Measurements from ENCODE around the gene ITPRIP.

Gene ITPRIP

GRCh38 chr10:104279550-104280259 is 58.6 kb downstream of the ITPRIP start:
- no peak for DNase-seq (ENCODE audit: low read depth)

- DNase-seq (ENCODE audit: low read depth): no peak
These were observed 60.5 kb downstream of the ITPRIP start for GRCh38 chr10:104277785-104278184.

GRCh38 chr10:104276192-104276591 is 62.1 kb downstream of the ITPRIP start:
- no peak for DNase-seq (ENCODE audit: low read depth)

- no peak for DNase-seq (ENCODE audit: low read depth)
These were observed 63.2 kb downstream of the ITPRIP start for GRCh38 chr10:104274762-104275721.

- DNase-seq (ENCODE audit: low read depth): peak; percentile 78
These were observed 64.2 kb downstream of the ITPRIP start for GRCh38 chr10:104273899-104274575.

GRCh38 chr10:104273286-104273685 is 65.0 kb downstream of the ITPRIP start:
- DNase-seq (ENCODE audit: low read depth): peak; percentile 51

GRCh38 chr10:104268713-104269645 is 69.3 kb downstream of the ITPRIP start, which contains the start of gene GSTO2:
Gene GSTO2 (plus strand): TSS chr10:104269184. CDS start chr10:104274916, 5,732 bp downstream.
- peak; percentile 99 for DNase-seq (ENCODE audit: low read depth)

- peak; percentile 33 for DNase-seq (ENCODE audit: low read depth)
These were observed 69.9 kb downstream of the ITPRIP start for GRCh38 chr10:104268405-104268712.

- DNase-seq (ENCODE audit: low read depth): no peak
These were observed 70.4 kb downstream of the ITPRIP start for GRCh38 chr10:104267721-104268404.

GRCh38 chr10:104264783-104265182 is 73.5 kb downstream of the ITPRIP start:
- DNase-seq (ENCODE audit: low read depth): no peak

GRCh38 chr10:104262055-104262454 is 76.2 kb downstream of the ITPRIP start:
- DNase-seq (ENCODE audit: low read depth): no peak

- DNase-seq (ENCODE audit: low read depth): peak; percentile 81
These were observed 77.5 kb downstream of the ITPRIP start for GRCh38 chr10:104260775-104261115.

GRCh38 chr10:104259999-104260774 is 78.1 kb downstream of the ITPRIP start:
- peak; percentile 74 for DNase-seq (ENCODE audit: low read depth)
